PC-3 (cell line): ENCODE measurements around the gene PREX1. TPM values are rescaled to one million over a fixed set of nuclear protein-coding genes. Genes with fewer than 3 reads are reported as not detected.

Experiments used
- ATAC-seq: fragments of 200-7000 bp; cut with Tn5 transposase; 2 replicates; pipeline ENCODE4 v1.9.1; 2020; ENCODE audit warnings: mild to moderate bottlenecking, moderate library complexity
- BruUV-seq: library from RNA; stranded (reverse); fragments of 400-500 nt; replicated peaks from 2 replicates; lab custom pipeline; 2021; lab: Mats Ljungman, UMichigan
- CTCF ChIA-PET: fragments of 300-600 bp; sonication (Branson Sonifier 250); formaldehyde crosslinking; loops from one replicate; lab custom pipeline; 2022; ENCODE audit warnings: antibody characterized with exemption; lab: Charles Lee
- POLR2A ChIA-PET: fragments of 300-600 bp; sonication (Branson Sonifier 250); formaldehyde crosslinking; loops from one replicate; lab custom pipeline; 2022; ENCODE audit warnings: antibody characterized with exemption; ENCODE audit not compliant: unreplicated experiment; lab: Charles Lee
- DNase-seq: peaks from one replicate; pipeline ENCODE4 v3.0.0-alpha.2; 2015
- H2AFZ ChIP-seq: fragments of 300-600 bp; sonication (generic); 2 replicates; pipeline ENCODE4 v1.6.0; 2016; ENCODE audit warnings: antibody characterized with exemption, low read length
- H3F3A ChIP-seq: fragments of 300-600 bp; sonication (generic); one replicate; pipeline ENCODE4 v1.6.0; 2017; ENCODE audit warnings: antibody characterized with exemption, low read length, control low read depth, mild to moderate bottlenecking; ENCODE audit not compliant: unreplicated experiment
- H3K27ac ChIP-seq: fragments of 300-600 bp; sonication (generic); 2 replicates; pipeline ENCODE4 v1.5.1; 2016; ENCODE audit warnings: mild to moderate bottlenecking, low read length
- H3K27me3 ChIP-seq: fragments of 300-600 bp; sonication (generic); 2 replicates; pipeline ENCODE4 v1.6.1; 2016; ENCODE audit warnings: low read length, mixed read lengths
- H3K36me3 ChIP-seq: fragments of 300-600 bp; sonication (generic); 2 replicates; pipeline ENCODE4 v1.6.1; 2016; ENCODE audit warnings: low read depth, mixed run types, low read length, mixed read lengths
- H3K4me1 ChIP-seq: fragments of 300-600 bp; sonication (generic); 2 replicates; pipeline ENCODE4 v1.5.1; 2016; ENCODE audit warnings: low read length; ENCODE audit not compliant: insufficient read depth
- H3K4me2 ChIP-seq: fragments of 300-600 bp; sonication (generic); 2 replicates; pipeline ENCODE4 v1.6.0; 2016; ENCODE audit warnings: low read length
- H3K4me3 ChIP-seq: fragments of 300-600 bp; sonication (generic); 2 replicates; pipeline ENCODE4 v1.5.1; 2016; ENCODE audit warnings: mild to moderate bottlenecking, low read length, mixed read lengths
- H3K79me2 ChIP-seq: fragments of 300-600 bp; sonication (generic); 2 replicates; pipeline ENCODE4 v1.6.1; 2017; ENCODE audit warnings: low read length, mixed read lengths
- H3K9ac ChIP-seq: fragments of 300-600 bp; sonication (generic); 2 replicates; pipeline ENCODE4 v1.6.0; 2016; ENCODE audit warnings: mild to moderate bottlenecking, low read length
- H3K9me2 ChIP-seq: fragments of 300-600 bp; sonication (generic); replicated peaks from 2 replicates; pipeline ENCODE4 v1.6.1; 2016; ENCODE audit warnings: mixed run types, low read length, mixed read lengths
- H3K9me3 ChIP-seq: fragments of 300-600 bp; sonication (generic); 2 replicates; pipeline ENCODE4 v1.6.1; 2016; ENCODE audit warnings: low read length, mixed read lengths
- H4K20me1 ChIP-seq: fragments of 300-600 bp; sonication (generic); 2 replicates; pipeline ENCODE4 v1.6.1; 2016; ENCODE audit warnings: low read length, mixed read lengths
- EZH2 ChIP-seq: fragments of 300-600 bp; sonication (generic); IDR thresholded peaks from one replicate; pipeline ENCODE4 v1.6.1; 2017; ENCODE audit warnings: antibody characterized with exemption, mild to moderate bottlenecking, low read length; ENCODE audit not compliant: unreplicated experiment
- EZH2phosphoT487 ChIP-seq: fragments of 300-600 bp; sonication (generic); IDR thresholded peaks from 2 replicates; pipeline ENCODE4 v1.6.1; 2018; ENCODE audit warnings: mild to moderate bottlenecking, antibody characterized with exemption, low read length, borderline replicate concordance
- intact Hi-C: fragments of 100-400 bp; cut with micrococcal nuclease; formaldehyde crosslinking; loops from 2 replicates; pipeline ENCODE4 v1.9.0; 2023
- total RNA-seq: library from RNA; depleted of rRNA; stranded (reverse); fragments of >200 nt; gene quantifications from 2 replicates; pipeline ENCODE4 v1.2.3, GENCODE V29; 2014
- TF ChIP-seq, protein P1 (sequence below): fragments of 300-600 bp; sonication (generic); conservative IDR thresholded peaks from 2 replicates; pipeline ENCODE4 v1.5.1; 2017; ENCODE audit warnings: antibody characterized with exemption, low read depth, mild to moderate bottlenecking, low read length

The PREX1 gene
- total RNA-seq, 1 experiment from 2014 or later: 22.1 TPM

GRCh38 chr20:48665785-48666184 is 162.0 kb downstream of the PREX1 start:
- BruUV-seq: no TSS peak
- no peak overlapping the region for H3K4me3 ChIP-seq
- H3K4me2 ChIP-seq: no peak overlapping the region
- H3K9me2 ChIP-seq: no peaks in the 10 kb centered on the region
- H3K79me2 ChIP-seq: no peaks in the 10 kb centered on the region
- no peak for DNase-seq
- H3K9ac ChIP-seq: no peak overlapping the region
- TF ChIP-seq, protein P1, sequence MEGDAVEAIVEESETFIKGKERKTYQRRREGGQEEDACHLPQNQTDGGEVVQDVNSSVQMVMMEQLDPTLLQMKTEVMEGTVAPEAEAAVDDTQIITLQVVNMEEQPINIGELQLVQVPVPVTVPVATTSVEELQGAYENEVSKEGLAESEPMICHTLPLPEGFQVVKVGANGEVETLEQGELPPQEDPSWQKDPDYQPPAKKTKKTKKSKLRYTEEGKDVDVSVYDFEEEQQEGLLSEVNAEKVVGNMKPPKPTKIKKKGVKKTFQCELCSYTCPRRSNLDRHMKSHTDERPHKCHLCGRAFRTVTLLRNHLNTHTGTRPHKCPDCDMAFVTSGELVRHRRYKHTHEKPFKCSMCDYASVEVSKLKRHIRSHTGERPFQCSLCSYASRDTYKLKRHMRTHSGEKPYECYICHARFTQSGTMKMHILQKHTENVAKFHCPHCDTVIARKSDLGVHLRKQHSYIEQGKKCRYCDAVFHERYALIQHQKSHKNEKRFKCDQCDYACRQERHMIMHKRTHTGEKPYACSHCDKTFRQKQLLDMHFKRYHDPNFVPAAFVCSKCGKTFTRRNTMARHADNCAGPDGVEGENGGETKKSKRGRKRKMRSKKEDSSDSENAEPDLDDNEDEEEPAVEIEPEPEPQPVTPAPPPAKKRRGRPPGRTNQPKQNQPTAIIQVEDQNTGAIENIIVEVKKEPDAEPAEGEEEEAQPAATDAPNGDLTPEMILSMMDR: no peak
- TF ChIP-seq EZH2 (no peak), EZH2phosphoT487 (no peak)
- ATAC-seq: no peak
- ChIA-PET POLR2A (no interaction called here), CTCF (no interaction called here)
- no peaks in the 10 kb centered on the region for H3K36me3 ChIP-seq
- no peaks in the 10 kb centered on the region for H4K20me1 ChIP-seq
- H3K27ac ChIP-seq: no peak overlapping the region
- no peaks in the 10 kb centered on the region for H3F3A ChIP-seq
- no peaks in the 10 kb centered on the region for H3K27me3 ChIP-seq
- H3K4me1 ChIP-seq: no peaks in the 10 kb centered on the region
- H3K9me3 ChIP-seq: no peaks in the 10 kb centered on the region
- H2AFZ ChIP-seq: no peak overlapping the region
- intact Hi-C loops: no loop called here

DNA sequence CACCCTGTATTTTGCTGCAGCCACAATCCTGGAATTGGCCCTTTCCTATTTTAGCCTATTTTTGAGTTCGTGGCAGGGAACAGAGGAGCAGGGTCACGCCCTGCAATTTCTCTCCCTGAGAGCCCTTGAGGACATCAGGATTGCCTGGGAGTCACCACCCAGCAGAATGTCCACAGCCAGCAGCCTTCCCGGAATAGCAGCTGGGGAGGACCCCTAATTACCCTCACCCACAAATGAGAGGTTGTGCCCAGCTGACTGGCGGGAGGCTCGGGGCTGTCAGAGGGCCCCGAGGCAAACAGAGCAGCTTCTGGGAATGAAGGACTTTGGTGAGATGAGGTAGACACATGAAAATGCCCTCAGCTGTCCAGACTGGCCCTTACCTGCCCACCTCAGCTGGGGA is 165.1 kb downstream of the PREX1 start:
- no peaks in the 10 kb centered on the region for H3K36me3 ChIP-seq
- H3K27ac ChIP-seq: no peak overlapping the region
- intact Hi-C loops: no loop called here
- ChIA-PET POLR2A (no interaction called here), CTCF (no interaction called here)
- H3K9me2 ChIP-seq: no peaks in the 10 kb centered on the region
- TF ChIP-seq, protein P1: no peak
- TF ChIP-seq EZH2phosphoT487 (no peak), EZH2 (no peak)
- no peaks in the 10 kb centered on the region for H3K9me3 ChIP-seq
- H3F3A ChIP-seq: no peaks in the 10 kb centered on the region
- H3K27me3 ChIP-seq: no peaks in the 10 kb centered on the region
- no peak for DNase-seq
- H3K79me2 ChIP-seq: no peaks in the 10 kb centered on the region
- no peak overlapping the region for H2AFZ ChIP-seq
- H3K4me3 ChIP-seq: no peak overlapping the region
- no peak overlapping the region for H3K4me2 ChIP-seq
- no peaks in the 10 kb centered on the region for H4K20me1 ChIP-seq
- BruUV-seq: no TSS peak
- no peak for ATAC-seq
- no peaks in the 10 kb centered on the region for H3K4me1 ChIP-seq
- H3K9ac ChIP-seq: no peak overlapping the region

GRCh38 chr20:48661575-48662455 is 166.0 kb downstream of the PREX1 start:
- Histone ChIP-seq H4K20me1 (no peaks in the 10 kb centered on the region), H2AFZ (no peak overlapping the region), H3K27ac (no peak overlapping the region), H3K9me2 (no peaks in the 10 kb centered on the region), H3K27me3 (no peaks in the 10 kb centered on the region), H3K4me3 (no peak overlapping the region), H3K79me2 (no peaks in the 10 kb centered on the region), H3K9me3 (no peaks in the 10 kb centered on the region), H3K4me2 (no peak overlapping the region), H3K9ac (no peak overlapping the region), H3K4me1 (no peaks in the 10 kb centered on the region), H3F3A (no peaks in the 10 kb centered on the region), H3K36me3 (no peaks in the 10 kb centered on the region)
- BruUV-seq: no TSS peak
- ATAC-seq (no peak), DNase-seq (no peak)
- TF ChIP-seq EZH2phosphoT487: no peak
- TF ChIP-seq, protein P1: no peak
- TF ChIP-seq EZH2: no peak
- ChIA-PET CTCF (no interaction called here), POLR2A (no interaction called here)
- intact Hi-C loops: no loop called here
